Brain microvascular endothelial cell (primary cell): ENCODE data around the gene KRT9.
"Not testable (repeated sequence)": the region's sequence is repeated elsewhere in the genome, so short reads cannot be mapped to it uniquely, and the experiment has no call there.

Experiments used
- DNase-seq: peaks from one replicate; pipeline ENCODE4 v3.0.0-alpha.2; 2020
- H3K27ac ChIP-seq: fragments of 250-450 bp; sonication (Bioruptor Pico); 2 replicates; pipeline ENCODE4 v1.5.1; 2020; ENCODE audit warnings: mild to moderate bottlenecking, moderate library complexity
- H3K27me3 ChIP-seq: fragments of 250-450 bp; sonication (Bioruptor Pico); replicated peaks from 2 replicates; pipeline ENCODE4 v1.5.1; 2020; ENCODE audit warnings: mild to moderate bottlenecking
- H3K36me3 ChIP-seq: fragments of 250-450 bp; sonication (Bioruptor Pico); replicated peaks from 2 replicates; pipeline ENCODE4 v1.5.1; 2020; ENCODE audit warnings: mild to moderate bottlenecking
- H3K4me3 ChIP-seq: 2 replicates; pipeline ENCODE4 v1.5.1; 2011; ENCODE audit warnings: low read depth, mild to moderate bottlenecking, control low read depth, low read length, moderate library complexity
- CTCF ChIP-seq: IDR thresholded peaks from 2 replicates; pipeline ENCODE4 v1.5.1; 2011; ENCODE audit warnings: low read depth, mild to moderate bottlenecking, moderate library complexity, low read length, control low read depth, inconsistent platforms; ENCODE audit errors: missing control alignments
- in situ Hi-C: cut with HindIII; loops from 2 replicates; pipeline ENCODE4 v1.10.0; 2017; ENCODE audit warnings: low sequenced_read_pairs, low pct_ligation_motif_present

The KRT9 gene

GRCh38 chr17:41579484-41580243 lies 7.8 kb upstream of the KRT9 start:
- H3K36me3 ChIP-seq = no peaks in the 10 kb centered on the region
- in situ Hi-C loops = no loop called here
- DNase-seq = peak; percentile 83
- no peak overlapping the region for H3K27ac ChIP-seq
- H3K27me3 ChIP-seq = no peaks in the 10 kb centered on the region
- no peak overlapping the region for H3K4me3 ChIP-seq
- peak; percentile 93 for TF ChIP-seq CTCF

- no peak overlapping the region for H3K4me3 ChIP-seq
- H3K27ac ChIP-seq = no peak overlapping the region
- no peaks in the 10 kb centered on the region for H3K27me3 ChIP-seq
- no peak for DNase-seq
- TF ChIP-seq CTCF = no peak
- in situ Hi-C loops = no loop called here
- no peaks in the 10 kb centered on the region for H3K36me3 ChIP-seq
Observed at GRCh38 chr17:41578971-41579370, 7.1 kb upstream of the KRT9 start.

GRCh38 chr17:41578538-41578937 lies 6.7 kb upstream of the KRT9 start:
- Histone ChIP-seq H3K27ac (no peak overlapping the region), H3K27me3 (no peaks in the 10 kb centered on the region), H3K4me3 (no peak overlapping the region), H3K36me3 (no peaks in the 10 kb centered on the region)
- TF ChIP-seq CTCF = no peak
- DNase-seq = no peak
- in situ Hi-C loops = no loop called here

- H3K27me3 ChIP-seq, in situ Hi-C loops, H3K36me3 ChIP-seq, DNase-seq, H3K27ac ChIP-seq, H3K4me3 ChIP-seq: not testable (repeated sequence)
Observed at GRCh38 chr17:41576740-41577139, 4.9 kb upstream of the KRT9 start.

- no peak for TF ChIP-seq CTCF
- DNase-seq = no peak
- Histone ChIP-seq H3K4me3 (no peak overlapping the region), H3K27me3 (peaks cover 6% of the 10 kb centered on the region), H3K36me3 (no peaks in the 10 kb centered on the region), H3K27ac (no peak overlapping the region)
- in situ Hi-C loops = no loop called here
Observed at GRCh38 chr17:41575336-41575735, 3.5 kb upstream of the KRT9 start.

- H3K4me3 ChIP-seq = no peak overlapping the region
- no peak for DNase-seq
- TF ChIP-seq CTCF = no peak
- no peak overlapping the region for H3K27ac ChIP-seq
- no peaks in the 10 kb centered on the region for H3K36me3 ChIP-seq
- in situ Hi-C loops = no loop called here
- peaks cover 16% of the 10 kb centered on the region for H3K27me3 ChIP-seq
Observed at GRCh38 chr17:41567317-41567716, 4.5 kb downstream of the KRT9 start.
